Astrocyte of the spinal cord (primary cell): Measurements from ENCODE around the gene ADCY10.
A peak's percentile ranks its signal among the peaks of the same experiment; 100 is the strongest.
"Not testable (repeated sequence)": the region's sequence is repeated elsewhere in the genome, so short reads cannot be mapped to it uniquely, and the experiment has no call there.

ENCODE experiments used
- DNase-seq: peaks from one replicate; pipeline ENCODE4 v3.0.0; 2011; ENCODE audit warnings: low read depth, low spot score
- H3K4me3 ChIP-seq: 2 replicates; pipeline ENCODE4 v1.5.1; 2011; ENCODE audit warnings: low read depth, mild to moderate bottlenecking, low read length, moderate library complexity
- CTCF ChIP-seq: IDR thresholded peaks from 2 replicates; pipeline ENCODE4 v1.5.1; 2012; ENCODE audit warnings: low read depth, mild to moderate bottlenecking, low read length, inconsistent platforms
- in situ Hi-C: cut with HindIII; loops from 2 replicates; pipeline ENCODE4 v1.10.0; 2017; ENCODE audit warnings: low sequenced_read_pairs

Gene ADCY10

GRCh38 chr1:167881069-167881468 lies 32.9 kb downstream of the ADCY10 start:
- TF ChIP-seq CTCF, result no peak
- in situ Hi-C loops, result no loop called here
- no peak overlapping the region for H3K4me3 ChIP-seq
- DNase-seq, result peak; percentile 46

GRCh38 chr1:167880580-167881021 lies 33.3 kb downstream of the ADCY10 start:
- H3K4me3 ChIP-seq, result no peak overlapping the region
- in situ Hi-C loops, result no loop called here
- DNase-seq, result no peak
- no peak for TF ChIP-seq CTCF

- in situ Hi-C loops, result no loop called here
- no peak for TF ChIP-seq CTCF
- no peak for DNase-seq
These were observed 34.4 kb downstream of the ADCY10 start for GRCh38 chr1:167879508-167879907.

GRCh38 chr1:167878372-167879160 lies 35.4 kb downstream of the ADCY10 start:
- DNase-seq, result no peak
- H3K4me3 ChIP-seq, result no peak overlapping the region
- in situ Hi-C loops, result no loop called here
- no peak for TF ChIP-seq CTCF

More at GRCh38 chr1:167879508-167879907, 34.4 kb downstream of the ADCY10 start:
- no peak overlapping the region for H3K4me3 ChIP-seq

- in situ Hi-C loops, result no loop called here
- H3K4me3 ChIP-seq, result no peak overlapping the region
- TF ChIP-seq CTCF, result no peak
- no peak for DNase-seq
These were observed 37.2 kb downstream of the ADCY10 start for GRCh38 chr1:167876597-167877175.

GRCh38 chr1:167871331-167871730 lies 42.6 kb downstream of the ADCY10 start:
- no peak for TF ChIP-seq CTCF
- no peak overlapping the region for H3K4me3 ChIP-seq
- peak; percentile 41 for DNase-seq
- in situ Hi-C loops, result no loop called here

- in situ Hi-C loops, DNase-seq, H3K4me3 ChIP-seq: not testable (repeated sequence)
These were observed 44.6 kb downstream of the ADCY10 start for GRCh38 chr1:167869157-167870001.

- DNase-seq, in situ Hi-C loops: not testable (repeated sequence)
These were observed 47.1 kb downstream of the ADCY10 start for GRCh38 chr1:167866739-167867414.

GRCh38 chr1:167866326-167866725 lies 47.6 kb downstream of the ADCY10 start:
- in situ Hi-C loops, H3K4me3 ChIP-seq: not testable (repeated sequence)

More at GRCh38 chr1:167866739-167867414, 47.1 kb downstream of the ADCY10 start:
- not testable (repeated sequence) for H3K4me3 ChIP-seq

More at GRCh38 chr1:167866326-167866725, 47.6 kb downstream of the ADCY10 start:
- not testable (repeated sequence) for DNase-seq
